ENCODE measurements around the gene SYNGR2. TPM values are rescaled to one million over a fixed set of nuclear protein-coding genes. Genes with fewer than 3 reads are reported as not detected.

SYNGR2 gene
- total and polyA plus RNA-seq, 2 of the 8 experiments (the other 6 are each of a cell fraction or from before 2014, with no cell fraction given), result 50.0 to 139 TPM

- H3K79me1 ChIP-seq (ENCODE audit: low read depth, low read length), result peaks cover 2% of the 10 kb centered on the region; the same call in 1 of the 2 replicates
- no peak overlapping the region for H3K18ac ChIP-seq (ENCODE audit: extremely low read depth, low read length)
- no peak overlapping the region for H3K27ac ChIP-seq (ENCODE audit: low read depth, low read length)
- H3K4me3 ChIP-seq (ENCODE audit: extremely low read depth in 1 of 4, insufficient read depth in 2 of 4, low read depth in 3 of 4, low read length in 4 of 4), result no peak overlapping the region
- H3K36me3 ChIP-seq (ENCODE audit: control insufficient read depth in 2 of 4, insufficient read depth in 4 of 4, low read length in 3 of 4), result peaks cover 0 to 13% (median 1%) of the 10 kb centered on the region in 4 experiments; a peak in 3 of 8 replicates
- ChIA-PET CTCF (ENCODE audit: partially characterized antibody) (interaction anchor here (1.1 to 1.6 kb wide), 3 partner anchors 21 to 33 kb away, joined by 4 to 7 read pairs (median 4); partner anchors contain the start of genes AFMID and TK1), POLR2A (ENCODE audit: partially characterized antibody) (interaction anchor here (1.0 to 5.8 kb wide), 4 partner anchors 9 to 39 kb away, joined by 3 to 36 read pairs (median 4); partner anchors contain the start of genes AFMID and TK1)
- no peak overlapping the region for H3K4ac ChIP-seq (replicated peaks; ENCODE audit: insufficient read length, low read depth, low read length)
- no peaks in the 10 kb centered on the region for H3K9me3 ChIP-seq (ENCODE audit: insufficient read depth in 2 of 2, low read depth in 1 of 2, low read length in 1 of 2)
- TF ChIP-seq JUN (IDR thresholded peaks at IDR 0.05; ENCODE audit: low read depth, low read length), result no peak
- TF ChIP-seq CHD2 (IDR thresholded peaks at IDR 0.05; ENCODE audit: low read length), result no peak
- no peak for TF ChIP-seq KDM4A (IDR thresholded peaks at IDR 0.05; ENCODE audit: low read depth, low read length, severe bottlenecking)
- H2AFZ ChIP-seq (ENCODE audit: low read length), result no peak overlapping the region
- no peak overlapping the region for H3K56ac ChIP-seq (replicated peaks; ENCODE audit: insufficient read length, low read depth, low read length)
- no peaks in the 10 kb centered on the region for H3K4me1 ChIP-seq (replicated peaks in 1 of 4; ENCODE audit: control insufficient read depth in 3 of 4, insufficient read depth in 4 of 4, low read length in 3 of 4)
- FAIRE-seq, result no peak
- no peak overlapping the region for H4K8ac ChIP-seq (ENCODE audit: extremely low read depth, insufficient read depth, low read length)
- H2AK5ac ChIP-seq (ENCODE audit: low read depth, low read length), result no peak overlapping the region
- no peak overlapping the region for H2BK120ac ChIP-seq (replicated peaks; ENCODE audit: low read depth, low read length)
- no peak overlapping the region for H2BK12ac ChIP-seq (ENCODE audit: low read depth, low read length)
- H4K91ac ChIP-seq (replicated peaks; ENCODE audit: insufficient read length, low read length), result no peak overlapping the region
- H3K79me2 ChIP-seq (ENCODE audit: control insufficient read depth in 1 of 2, insufficient read depth in 2 of 2, low read length in 2 of 2), result no peaks in the 10 kb centered on the region
- no peak overlapping the region for H3K9ac ChIP-seq (replicated peaks in 1 of 4; ENCODE audit: extremely low read depth in 1 of 4, low read depth in 3 of 4, low read length in 3 of 4)
- H2BK15ac ChIP-seq (ENCODE audit: low read length), result no peak overlapping the region
- no peak for DNase-seq (ENCODE audit: low read depth in 1 of 2, low spot score in 2 of 2)
- H2BK20ac ChIP-seq (ENCODE audit: low read length), result no peak overlapping the region
- no peak overlapping the region for H3K23ac ChIP-seq (ENCODE audit: insufficient read length)
- 85% methylated on average over 3 of the region's 3 CpGs; no CpG with 5 or more reads in 1 of the 2 experiments for WGBS, 2 experiments (ENCODE audit: extremely low coverage in 1 of 2, insufficient coverage in 1 of 2, insufficient read length in 1 of 2, insufficient replicate concordance in 2 of 2, low coverage in 1 of 2, low lambda C conversion rate in 2 of 2, missing lambda C conversion rate in 1 of 2)
- H3K27me3 ChIP-seq (replicated peaks in 1 of 4; ENCODE audit: control insufficient read depth in 3 of 4, extremely low read depth in 1 of 4, insufficient read depth in 3 of 4, low read length in 3 of 4), result no peaks in the 10 kb centered on the region
- no peak overlapping the region for H3K14ac ChIP-seq (ENCODE audit: insufficient read length)
- no peaks in the 10 kb centered on the region for H3K23me2 ChIP-seq (ENCODE audit: low read depth, low read length)
- no peak overlapping the region for H4K5ac ChIP-seq (ENCODE audit: insufficient read length, low read depth, low read length)
- no peak overlapping the region for H2BK5ac ChIP-seq (ENCODE audit: low read depth, low read length)
- no peak overlapping the region for H3K4me2 ChIP-seq (ENCODE audit: insufficient read depth in 1 of 2, low read depth in 2 of 2, low read length in 2 of 2)
- H4K20me1 ChIP-seq (replicated peaks in 1 of 2; ENCODE audit: control insufficient read depth in 1 of 2, insufficient read depth in 2 of 2, low read length in 2 of 2), result peaks cover 0 to 2% of the 10 kb centered on the region in 2 experiments
Measured at GRCh38 chr17:78208486-78208885, 40.1 kb downstream of the SYNGR2 start.

Data from H1 (cell line).